ENCODE results near the gene ESRRG.

The ESRRG gene

GRCh38 chr1:216641669-216642460 lies 81.4 kb downstream of the ESRRG start:
- H3K4me3 ChIP-seq (ENCODE audit: low read depth, low read length), result no peak overlapping the region

GRCh38 chr1:216640100-216640499 lies 83.1 kb downstream of the ESRRG start:
- no peak for DNase-seq (ENCODE audit: low read depth)
- H3K4me3 ChIP-seq (ENCODE audit: low read depth, low read length), result no peak overlapping the region
- TF ChIP-seq CTCF (IDR thresholded peaks at IDR 0.05; ENCODE audit: low read depth, low read length, missing control alignments), result no peak

More at GRCh38 chr1:216641669-216642460, 81.4 kb downstream of the ESRRG start:
- DNase-seq (ENCODE audit: low read depth), result no peak
- TF ChIP-seq CTCF (IDR thresholded peaks at IDR 0.05; ENCODE audit: low read depth, low read length, missing control alignments), result no peak

- no peak overlapping the region for H3K4me3 ChIP-seq (ENCODE audit: low read depth, low read length)
- DNase-seq (ENCODE audit: low read depth), result no peak
- no peak for TF ChIP-seq CTCF (IDR thresholded peaks at IDR 0.05; ENCODE audit: low read depth, low read length, missing control alignments)
Observed at GRCh38 chr1:216632980-216633379, 90.2 kb downstream of the ESRRG start.

GRCh38 chr1:216630532-216630931 lies 92.7 kb downstream of the ESRRG start:
- H3K4me3 ChIP-seq (ENCODE audit: low read depth, low read length), result no peak overlapping the region
- no peak for TF ChIP-seq CTCF (IDR thresholded peaks at IDR 0.05; ENCODE audit: low read depth, low read length, missing control alignments)
- no peak for DNase-seq (ENCODE audit: low read depth)

- no peak overlapping the region for H3K4me3 ChIP-seq (ENCODE audit: low read depth, low read length)
- DNase-seq (ENCODE audit: low read depth), result no peak
- TF ChIP-seq CTCF (IDR thresholded peaks at IDR 0.05; ENCODE audit: low read depth, low read length, missing control alignments), result no peak
Observed at GRCh38 chr1:216627252-216627651, 96.0 kb downstream of the ESRRG start.

- TF ChIP-seq CTCF (IDR thresholded peaks at IDR 0.05; ENCODE audit: low read depth, low read length, missing control alignments), result no peak
- no peak overlapping the region for H3K4me3 ChIP-seq (ENCODE audit: low read depth, low read length)
- no peak for DNase-seq (ENCODE audit: low read depth)
Observed at GRCh38 chr1:216626394-216627067, 96.7 kb downstream of the ESRRG start.
